Mesenteric fat pad (tissue), 1 donor: ENCODE results near the gene GRID1. TPM values are rescaled to one million over a fixed set of nuclear protein-coding genes. Genes with fewer than 3 reads are reported as not detected.
"Not testable (repeated sequence)": the region's sequence is repeated elsewhere in the genome, so short reads cannot be mapped to it uniquely, and the experiment has no call there.

Experiments used
- DNase-seq: peaks from one replicate; pipeline ENCODE4 v3.0.0-alpha.2; 2020; ENCODE audit warnings: low spot score
- total RNA-seq: library from RNA; stranded (reverse); fragmentation: NEBNext Ultra II Directional; extraction: Animal tissue kit (Norgen Biotek cat#: 25700); gene quantifications from one replicate; pipeline ENCODE4 v1.2.1, GENCODE V29; 2021
- donor health status: DM: yes; HTN: yes; CAD: no.

GRID1 gene
- total RNA-seq, 1 donor from 2014 or later: 2.1 TPM

- no peak for DNase-seq
These were observed 387.8 kb downstream of the GRID1 start for GRCh38 chr10:85978566-85979358.

DNA sequence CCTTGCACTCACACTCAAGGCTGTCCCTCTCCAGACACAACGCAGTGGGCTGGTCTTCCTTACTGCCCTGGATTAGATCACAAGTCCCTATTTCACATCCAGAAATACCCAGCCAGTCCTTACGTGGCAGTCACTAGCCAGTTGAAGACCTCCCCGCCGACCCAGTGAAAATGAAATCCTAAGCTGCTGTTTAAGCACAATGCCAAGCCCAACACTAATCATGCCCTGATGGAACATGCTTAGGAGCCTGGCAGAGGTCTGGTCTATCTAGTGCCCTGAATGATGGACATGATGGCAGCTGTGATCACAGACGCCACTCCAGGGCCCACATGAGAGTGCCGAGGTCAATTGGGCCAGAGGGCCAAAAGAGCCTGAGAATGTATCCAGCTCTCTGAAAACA lies 389.0 kb downstream of the GRID1 start:
- DNase-seq: no peak

DNA sequence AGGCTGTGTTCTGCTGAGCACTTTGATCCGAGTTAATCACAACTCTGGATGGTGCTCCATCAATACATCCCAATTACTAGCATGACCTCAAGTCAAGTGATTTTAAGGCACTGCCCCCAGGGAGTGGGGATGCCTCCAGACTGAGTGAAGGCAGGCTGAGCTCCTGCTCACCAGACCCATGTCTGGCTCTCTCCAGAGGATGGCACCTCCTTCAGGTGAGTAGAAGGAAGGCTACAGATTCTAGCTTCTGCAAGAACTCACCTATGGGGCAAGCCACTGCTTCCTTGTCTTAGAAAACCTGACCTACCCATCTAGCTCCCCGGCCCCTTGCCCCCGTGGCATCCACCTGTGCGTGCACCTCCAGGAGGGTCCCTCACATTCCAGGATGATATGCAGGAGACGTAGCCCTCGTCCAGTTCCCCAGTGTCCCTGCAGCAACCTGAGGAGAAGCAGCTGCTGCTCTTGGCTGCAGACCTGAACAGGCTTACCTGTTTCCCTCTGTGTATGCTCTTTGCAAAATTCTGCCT lies 390.3 kb downstream of the GRID1 start:
- DNase-seq: no peak

GRCh38 chr10:85971494-85971893 lies 395.1 kb downstream of the GRID1 start:
- DNase-seq: no peak

DNA sequence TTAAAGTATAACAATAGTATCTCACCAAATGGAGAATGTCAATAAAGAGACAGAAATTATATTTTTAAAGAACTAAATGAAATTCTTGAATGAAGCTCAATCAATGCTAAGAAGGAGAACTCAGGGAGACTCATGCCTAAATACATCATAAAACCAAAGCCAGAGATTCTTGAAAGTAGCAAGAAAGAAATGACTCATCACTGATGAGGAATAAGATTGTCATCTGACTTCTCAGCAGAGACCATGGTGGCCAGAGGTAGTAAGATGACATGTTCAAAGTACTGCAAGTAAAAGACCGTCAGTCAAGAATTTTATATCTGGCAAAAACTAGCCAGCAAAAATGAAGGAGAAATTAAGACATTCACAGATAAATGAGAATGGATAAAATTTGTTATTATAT lies 399.0 kb downstream of the GRID1 start:
- no peak for DNase-seq

- DNase-seq: no peak
These were observed 405.0 kb downstream of the GRID1 start for GRCh38 chr10:85961479-85962067.

DNA sequence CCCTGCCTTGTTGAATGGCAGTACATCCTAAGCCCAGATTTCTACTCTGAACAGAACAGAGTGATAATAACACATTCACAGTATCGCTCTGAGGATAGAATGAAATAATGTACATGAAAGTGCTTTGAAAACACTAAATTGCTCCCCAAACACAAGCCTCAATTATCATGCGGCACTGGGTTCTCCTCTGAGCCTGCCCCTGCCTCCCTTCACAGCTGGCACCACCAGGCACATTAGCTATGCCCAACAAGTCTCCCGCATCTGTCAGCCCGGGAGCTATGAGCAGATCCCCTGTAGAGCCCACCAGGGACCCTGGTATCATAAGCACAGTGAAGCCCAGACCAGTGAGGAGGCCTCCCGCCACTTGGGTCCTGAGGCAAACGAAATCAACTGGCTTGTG lies 405.5 kb downstream of the GRID1 start:
- no peak for DNase-seq

DNA sequence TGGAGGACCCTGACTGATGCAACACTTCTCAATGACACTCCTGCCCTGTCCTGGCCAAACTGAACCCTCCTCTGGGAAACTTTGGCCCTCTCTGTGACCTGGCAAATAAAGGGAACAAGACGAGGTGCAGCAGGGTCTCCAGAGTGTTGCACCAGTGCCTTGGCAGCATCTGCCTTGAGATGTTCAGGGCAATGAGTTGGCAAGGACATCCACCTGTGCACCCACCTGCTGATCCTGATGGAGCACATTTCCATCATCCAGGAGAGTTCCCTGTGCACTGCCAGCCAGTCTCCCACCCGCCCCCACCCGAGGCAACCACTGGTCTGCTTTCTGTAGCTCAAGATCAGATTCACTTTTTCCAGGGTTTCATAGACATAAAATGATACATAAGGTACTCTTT lies 407.4 kb downstream of the GRID1 start:
- DNase-seq: no peak

GRCh38 chr10:85950921-85951320 lies 415.7 kb downstream of the GRID1 start:
- no peak for DNase-seq

GRCh38 chr10:85946713-85947326 lies 419.8 kb downstream of the GRID1 start:
- no peak for DNase-seq

- DNase-seq: no peak
These were observed 430.4 kb downstream of the GRID1 start for GRCh38 chr10:85936161-85936560.

DNA sequence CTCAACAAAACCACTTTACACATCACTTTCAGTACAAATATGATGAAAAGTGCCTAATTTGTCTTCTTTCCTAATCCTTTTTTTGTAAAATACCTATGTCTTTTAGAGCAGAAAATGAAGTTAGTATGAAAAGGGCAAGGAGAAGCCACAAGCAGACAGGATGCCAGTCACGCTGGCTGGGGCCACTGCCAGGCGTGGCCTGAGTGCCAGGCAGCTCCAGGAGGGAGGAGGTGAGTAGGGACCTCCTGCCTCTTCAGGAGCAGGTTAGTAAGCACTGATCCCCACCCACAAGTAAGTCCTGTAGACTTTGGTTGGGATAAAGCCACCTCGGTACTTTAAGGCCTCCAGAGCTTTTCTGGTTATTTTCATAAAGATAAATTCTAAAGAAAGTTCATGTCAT lies 432.0 kb downstream of the GRID1 start:
- DNase-seq: no peak

DNA sequence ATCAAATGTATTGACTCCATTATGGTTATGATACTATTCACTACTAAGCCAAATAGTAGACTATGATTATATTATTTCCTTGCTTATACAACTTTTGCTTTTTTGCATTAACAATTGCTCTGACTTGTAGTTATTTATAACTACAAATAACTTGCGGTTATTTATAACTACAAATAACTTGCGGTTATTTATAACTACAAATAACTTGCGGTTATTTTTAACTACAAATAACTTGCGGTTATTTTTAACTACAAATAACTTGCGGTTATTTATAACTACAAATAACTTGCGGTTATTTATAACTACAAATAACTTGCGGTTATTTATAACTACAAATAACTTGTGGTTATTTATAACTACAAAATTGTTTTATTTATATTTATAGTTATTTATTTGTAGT lies 436.6 kb downstream of the GRID1 start:
- not testable (repeated sequence) for DNase-seq

DNA sequence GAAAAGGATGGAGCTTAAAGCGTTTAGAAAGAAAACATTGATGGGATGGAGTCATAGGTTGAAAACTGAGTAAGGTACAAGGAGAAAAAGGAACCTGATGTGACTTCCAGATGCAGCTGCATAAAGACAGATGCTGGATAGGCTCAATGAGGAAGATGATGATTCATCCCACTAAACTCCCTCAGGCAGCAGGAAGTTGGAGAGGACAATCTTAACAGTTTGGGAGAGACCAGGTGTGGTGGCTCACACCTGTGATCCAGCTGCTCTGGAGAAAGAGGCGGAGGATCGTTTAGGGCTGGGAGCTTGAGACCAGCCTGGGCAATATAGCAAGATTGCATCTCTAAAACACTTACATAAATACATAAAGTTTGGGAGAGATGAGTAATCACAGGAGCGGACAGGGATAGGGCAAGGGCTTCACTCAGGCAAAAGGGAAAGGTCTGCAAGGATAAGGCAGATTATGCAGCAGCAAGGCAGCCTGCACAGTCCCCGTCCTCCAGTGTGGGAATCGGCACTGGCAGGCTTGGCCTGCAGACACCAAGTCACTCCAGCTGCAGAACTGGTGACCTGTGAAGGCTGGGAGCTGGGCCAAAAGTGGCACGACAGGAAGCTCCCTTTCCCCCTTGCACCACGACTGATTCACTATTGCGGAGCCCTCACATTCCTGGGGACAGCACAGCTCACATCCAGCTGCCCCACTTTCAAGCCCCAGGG lies 438.5 kb downstream of the GRID1 start:
- DNase-seq: no peak

DNA sequence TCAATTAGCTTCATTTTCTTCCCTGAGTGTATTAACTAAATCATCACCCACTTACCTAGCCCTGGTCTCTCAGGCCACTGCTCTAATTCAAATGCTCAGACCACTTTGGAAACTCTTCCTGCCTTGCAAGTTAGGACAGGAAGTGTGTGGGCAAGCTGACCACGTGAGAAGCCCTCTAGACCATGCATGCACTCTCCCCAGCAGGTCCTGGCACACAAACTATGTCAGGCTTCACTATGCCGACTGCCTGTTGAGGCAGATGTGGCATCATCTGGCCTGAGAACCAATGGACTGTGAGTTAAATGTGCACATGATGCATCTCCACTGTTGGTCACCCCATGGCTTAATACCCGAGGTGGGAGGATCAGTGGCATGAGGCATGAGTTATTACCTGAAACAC lies 439.6 kb downstream of the GRID1 start:
- DNase-seq: no peak

DNA sequence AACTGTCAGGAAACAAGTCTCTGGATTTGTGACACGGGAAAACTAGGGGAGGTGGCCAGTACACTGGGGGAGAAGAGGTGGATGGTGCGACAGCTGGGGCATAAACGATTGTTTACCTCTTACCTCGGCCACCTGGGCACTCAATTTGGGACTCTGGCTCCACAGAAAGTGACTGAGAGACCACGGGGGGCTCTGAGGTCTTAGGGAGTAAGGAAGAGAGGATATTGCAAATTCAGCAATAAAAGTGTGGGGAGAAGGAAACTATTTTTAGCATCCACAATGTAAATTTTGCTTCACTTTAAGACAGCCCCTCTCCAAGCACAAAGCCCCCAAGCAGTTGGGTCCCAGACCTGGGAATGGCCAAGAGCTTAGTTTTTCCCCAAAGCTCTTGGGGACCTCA lies 440.5 kb downstream of the GRID1 start:
- DNase-seq: no peak

DNA sequence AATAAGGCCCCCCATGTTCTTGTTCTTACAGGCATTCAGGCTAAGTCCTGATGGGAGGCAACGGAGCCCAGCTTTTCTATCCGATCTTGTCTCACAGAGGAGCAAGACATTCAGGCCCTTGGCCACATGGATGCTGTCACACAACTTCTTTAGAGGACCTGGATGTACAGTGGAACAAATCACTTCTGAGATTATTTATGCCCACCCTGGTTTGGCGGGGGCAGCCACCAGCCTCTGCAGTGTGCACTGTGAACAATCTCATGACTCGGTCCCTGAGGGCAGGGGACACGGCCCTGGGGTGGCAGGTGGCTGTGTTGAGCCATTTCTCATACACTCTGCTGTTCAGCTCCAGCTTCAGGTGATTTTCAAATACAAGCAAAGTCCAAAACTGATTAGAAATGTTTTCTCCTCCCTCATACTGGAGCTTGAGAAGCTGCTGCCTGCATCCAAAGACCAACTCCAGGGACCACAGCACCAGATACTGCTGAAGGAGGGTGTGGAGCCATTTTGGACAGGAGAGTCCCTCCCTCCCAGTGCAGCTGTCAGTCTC lies 441.3 kb downstream of the GRID1 start:
- DNase-seq: no peak

GRCh38 chr10:85924382-85925102 lies 442.1 kb downstream of the GRID1 start:
- DNase-seq: no peak

DNA sequence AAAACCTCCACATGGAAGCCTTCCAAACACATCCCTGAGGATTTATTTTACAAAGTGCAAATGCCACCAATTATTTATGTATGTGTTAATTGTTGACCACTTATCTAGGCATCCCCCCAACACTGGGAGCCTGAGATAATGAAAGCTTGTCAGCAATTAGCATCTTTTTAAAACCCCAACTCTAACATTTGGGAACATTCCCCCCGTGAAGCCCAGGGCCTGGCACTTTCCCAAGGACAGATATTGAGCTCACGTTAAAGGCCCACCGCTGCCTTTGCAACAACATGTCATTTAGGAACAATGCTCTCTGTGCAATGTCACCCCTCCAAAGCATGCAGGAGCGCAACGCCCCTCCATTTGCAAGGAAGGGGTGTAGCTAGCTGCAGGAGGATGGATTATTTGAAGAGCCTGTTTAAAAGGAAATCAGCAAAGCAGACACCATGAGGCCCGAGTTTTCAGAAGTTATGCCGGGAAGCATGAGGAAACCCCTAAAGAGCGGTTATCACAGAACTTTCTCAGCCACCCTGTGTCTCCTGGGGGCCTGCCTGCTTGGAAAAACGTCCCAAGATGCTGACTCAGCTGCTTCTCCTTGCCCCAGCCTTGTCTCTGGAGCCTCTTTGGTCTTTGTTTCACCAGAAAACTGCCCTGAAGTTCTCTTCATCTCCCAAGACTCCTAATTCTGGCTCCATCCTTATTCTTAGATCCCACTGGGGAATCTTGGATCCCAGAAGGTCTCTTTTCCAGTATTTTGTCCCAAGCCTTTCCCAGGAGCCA lies 444.1 kb downstream of the GRID1 start:
- DNase-seq: no peak

GRCh38 chr10:85921789-85922188 lies 444.8 kb downstream of the GRID1 start:
- no peak for DNase-seq
